ENCODE data around the gene PRPF19. TPM values are rescaled to one million over a fixed set of nuclear protein-coding genes. Genes with fewer than 3 reads are reported as not detected.
A peak's percentile ranks its signal among the peaks of the same experiment; 100 is the strongest.

The PRPF19 gene
- total RNA-seq, 1 donor from 2014 or later: 58.1 TPM

DNA sequence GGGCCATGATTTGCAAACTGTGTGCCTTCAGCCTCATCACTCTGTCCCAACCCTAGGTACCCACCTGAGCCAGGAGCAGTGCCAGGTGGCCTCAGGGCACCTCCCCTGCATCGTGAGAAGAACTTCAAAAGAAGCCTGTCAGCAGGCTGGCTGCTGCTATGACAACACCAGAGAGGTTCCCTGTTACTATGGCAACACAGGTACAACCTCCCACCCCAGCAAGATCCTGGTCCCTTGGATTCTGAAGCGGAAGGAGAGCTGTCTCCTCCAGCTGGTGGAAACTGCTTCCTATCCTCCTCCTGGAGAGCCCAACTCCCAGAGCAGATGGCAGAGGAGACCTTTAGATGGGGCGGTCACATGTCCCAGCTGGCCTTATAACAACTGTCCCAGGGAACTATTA, 36.1 kb downstream of the PRPF19 start:
- H3K4me1 ChIP-seq: peaks cover 19% of the 10 kb centered on the region
- intact Hi-C loops (cut with DNase I): no loop called here
- no peak overlapping the region for H3K27ac ChIP-seq
- ATAC-seq (no peak), DNase-seq (peak; percentile 14)
- H3K4me3 ChIP-seq: no peak overlapping the region
- TF ChIP-seq CTCF (IDR thresholded peaks at IDR 0.05): no peak
- no peaks in the 10 kb centered on the region for H3K27me3 ChIP-seq (ENCODE audit: low read depth)
- no peaks in the 10 kb centered on the region for H3K9me3 ChIP-seq
- H3K36me3 ChIP-seq: peaks cover 1% of the 10 kb centered on the region

DNA sequence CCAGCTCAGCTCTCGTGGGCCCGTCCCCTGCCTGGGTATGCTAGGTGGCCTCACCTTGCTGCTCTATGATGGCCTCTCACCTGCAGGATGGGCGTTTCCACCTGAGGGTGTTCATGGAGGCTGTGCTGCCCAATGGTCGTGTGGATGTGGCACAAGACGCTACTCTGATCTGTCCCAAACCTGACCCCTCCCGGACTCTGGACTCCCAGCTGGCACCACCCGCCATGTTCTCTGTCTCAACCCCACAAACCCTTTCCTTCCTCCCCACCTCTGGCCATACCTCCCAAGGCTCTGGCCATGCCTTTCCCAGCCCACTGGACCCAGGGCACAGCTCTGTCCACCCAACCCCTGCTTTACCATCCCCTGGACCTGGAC, 36.9 kb downstream of the PRPF19 start:
- ATAC-seq (no peak), DNase-seq (peak; percentile 22)
- Histone ChIP-seq H3K4me3 (no peak overlapping the region), H3K27ac (no peak overlapping the region), H3K27me3 (ENCODE audit: low read depth) (no peaks in the 10 kb centered on the region), H3K4me1 (peaks cover 19% of the 10 kb centered on the region), H3K36me3 (no peaks in the 10 kb centered on the region), H3K9me3 (no peaks in the 10 kb centered on the region)
- intact Hi-C loops (cut with DNase I): no loop called here
- TF ChIP-seq CTCF (IDR thresholded peaks at IDR 0.05): no peak

GRCh38 chr11:60868682-60869450, 37.5 kb downstream of the PRPF19 start:
- Histone ChIP-seq H3K27ac (no peak overlapping the region), H3K4me1 (peaks cover 19% of the 10 kb centered on the region), H3K36me3 (no peaks in the 10 kb centered on the region), H3K4me3 (no peak overlapping the region), H3K9me3 (no peaks in the 10 kb centered on the region), H3K27me3 (ENCODE audit: low read depth) (no peaks in the 10 kb centered on the region)
- intact Hi-C loops (cut with DNase I): no loop called here
- TF ChIP-seq CTCF (IDR thresholded peaks at IDR 0.05): no peak
- peak; percentile 19 for DNase-seq
- ATAC-seq: no peak

GRCh38 chr11:60867871-60868681, 38.3 kb downstream of the PRPF19 start:
- Histone ChIP-seq H3K36me3 (no peaks in the 10 kb centered on the region), H3K27me3 (ENCODE audit: low read depth) (no peaks in the 10 kb centered on the region), H3K27ac (no peak overlapping the region), H3K9me3 (no peaks in the 10 kb centered on the region), H3K4me3 (no peak overlapping the region), H3K4me1 (peaks cover 19% of the 10 kb centered on the region)
- ATAC-seq (no peak), DNase-seq (peak; percentile 8)
- no peak for TF ChIP-seq CTCF (IDR thresholded peaks at IDR 0.05)
- intact Hi-C loops (cut with DNase I): no loop called here

DNA sequence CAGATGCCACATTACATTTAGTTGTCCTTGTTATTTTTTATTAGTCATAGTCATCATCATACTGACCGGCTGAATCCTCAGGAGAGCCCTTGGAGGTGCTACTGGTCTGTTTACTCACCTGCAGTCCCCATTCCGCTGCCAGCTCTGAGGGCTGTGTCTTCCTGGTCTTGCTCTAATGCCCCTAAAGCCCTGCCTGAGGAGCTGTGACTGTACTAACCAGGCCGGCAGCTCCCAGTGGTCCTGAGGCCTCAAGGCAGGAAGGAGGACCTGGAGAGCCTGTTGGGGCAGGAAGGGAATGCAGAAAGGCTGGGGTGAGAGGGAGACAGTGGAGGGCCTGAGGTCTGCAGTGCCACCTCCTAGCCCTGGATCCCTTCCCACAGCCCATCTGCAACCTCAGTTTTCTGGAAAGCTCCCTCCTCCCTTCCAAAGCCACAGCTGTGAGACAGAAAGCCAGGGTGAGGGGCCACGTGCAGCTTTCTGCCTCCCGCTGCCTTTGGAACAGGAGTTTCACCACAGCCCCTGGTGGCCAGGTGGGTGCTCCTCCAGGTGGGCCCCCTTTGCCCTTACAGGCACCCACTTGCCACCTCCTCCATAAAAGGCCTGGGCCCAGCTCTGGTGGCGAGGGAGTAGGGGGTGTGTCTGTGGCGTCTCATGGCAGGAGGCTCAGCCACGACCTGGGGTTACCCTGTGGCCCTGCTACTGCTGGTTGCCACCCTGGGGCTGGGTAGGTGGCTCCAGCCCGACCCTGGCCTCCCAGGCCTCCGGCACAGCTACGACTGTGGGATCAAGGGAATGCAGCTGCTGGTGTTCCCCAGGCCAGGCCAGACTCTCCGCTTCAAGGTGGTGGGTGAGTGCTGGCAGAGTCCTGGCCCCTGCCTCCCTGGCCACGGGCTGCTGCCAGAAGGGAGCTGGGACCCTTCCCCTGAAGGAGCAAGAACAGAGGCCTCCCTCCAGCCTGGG, 39.2 kb downstream of the PRPF19 start, which contains the start of gene ZP1:
Gene ZP1 (plus strand): TSS at position 632 of the 960 bp plus-strand sequence. CDS start 20 bp downstream, at position 652.
- H3K9me3 ChIP-seq: no peaks in the 10 kb centered on the region
- intact Hi-C loops (cut with DNase I): no loop called here
- peaks cover 11% of the 10 kb centered on the region for H3K4me1 ChIP-seq
- H3K4me3 ChIP-seq: no peak within 1 kb of the TSS
- no peaks in the 10 kb centered on the region for H3K36me3 ChIP-seq
- peak; percentile 34 for DNase-seq
- H3K27me3 ChIP-seq (ENCODE audit: low read depth): no peaks in the 10 kb centered on the region
- no peak for ATAC-seq
- TF ChIP-seq CTCF (IDR thresholded peaks at IDR 0.05): no peak
- no peak within 1 kb of the TSS for H3K27ac ChIP-seq

Measured in lower lobe of right lung (tissue), 2 donors.